Endothelial cell of umbilical vein (primary cell): ENCODE results near the gene HEPH. TPM values are rescaled to one million over a fixed set of nuclear protein-coding genes. Genes with fewer than 3 reads are reported as not detected.

Source experiments
- BruUV-seq: library from RNA; stranded (reverse); fragments of 400-500 nt; replicated peaks from 2 replicates; lab custom pipeline; 2021; lab: Mats Ljungman, UMichigan
- CTCF ChIA-PET: fragments of 300-600, 350-600 bp; sonication (Branson Sonifier 250); formaldehyde crosslinking; loops from one replicate; lab custom pipeline; 2021; ENCODE audit warnings: antibody characterized with exemption, inconsistent platforms; lab: Charles Lee
- POLR2A ChIA-PET: fragments of 300-600, 350-600 bp; sonication (Branson Sonifier 250); formaldehyde crosslinking; loops from one replicate; lab custom pipeline; 2021; ENCODE audit warnings: antibody characterized with exemption, inconsistent platforms; lab: Charles Lee
- DNase-seq: peaks from one replicate; pipeline ENCODE4 v3.0.0-alpha.2; 2011; ENCODE audit warnings: low read depth, low spot score
- FAIRE-seq: peaks from 2 replicates; lab custom pipeline; 2011; peaks lifted over from hg19 to GRCh38; lab: Jason Lieb, UNC
- H2AFZ ChIP-seq: 2 replicates; pipeline ENCODE4 v1.6.0; 2012; ENCODE audit warnings: low read depth, low read length, control low read depth, inconsistent platforms
- H3K27ac ChIP-seq: 2 replicates; pipeline ENCODE4 v1.5.1; 2011; ENCODE audit warnings: low read depth, mild to moderate bottlenecking, control low read depth, low read length, moderate library complexity; ENCODE audit not compliant: insufficient read depth
- H3K27me3 ChIP-seq, 2 experiments: 2 replicates each; pipeline versions ENCODE4 v1.6.0 to v1.6.1; 2011; ENCODE audit warnings: low read length in 2 of 2, mixed read lengths in 1 of 2; ENCODE audit not compliant: control insufficient read depth in 2 of 2, insufficient read depth in 2 of 2
- H3K36me3 ChIP-seq, 2 experiments: 2 replicates in 1 of 2; 3 replicates in 1 of 2; pipeline ENCODE4 v1.5.1; 2011; ENCODE audit warnings: low read length in 2 of 2, mild to moderate bottlenecking in 1 of 2, moderate library complexity in 1 of 2; ENCODE audit not compliant: control insufficient read depth in 2 of 2, insufficient read depth in 2 of 2; ENCODE audit errors: extremely low read depth in 1 of 2
- H3K4me1 ChIP-seq: 3 replicates; pipeline ENCODE4 v1.5.1; 2011; ENCODE audit warnings: mild to moderate bottlenecking, low read length; ENCODE audit not compliant: control insufficient read depth, insufficient read depth; ENCODE audit errors: extremely low read depth
- H3K4me2 ChIP-seq: 2 replicates; pipeline ENCODE4 v1.6.1; 2011; ENCODE audit warnings: low read length, control low read depth, mixed read lengths; ENCODE audit not compliant: insufficient read depth
- H3K4me3 ChIP-seq, 3 experiments: fragments of 200-600 bp in 1 of 3; sonication (generic), shearing (Covaris generic) in 1 of 3; replicated peaks in 1 of 3; 2 replicates each; pipeline ENCODE4 v1.5.1; 2011 to 2016; ENCODE audit warnings: control low read depth in 3 of 3, low read length in 3 of 3, mild to moderate bottlenecking in 2 of 3, inconsistent platforms in 1 of 3, low read depth in 1 of 3, moderate library complexity in 1 of 3; ENCODE audit not compliant: insufficient read depth in 1 of 3
- H3K79me2 ChIP-seq: 2 replicates; pipeline ENCODE4 v1.6.0; 2012; ENCODE audit warnings: low read length, inconsistent platforms; ENCODE audit not compliant: control insufficient read depth, insufficient read depth
- H3K9ac ChIP-seq: replicated peaks from 2 replicates; pipeline ENCODE3; 2011; ENCODE audit warnings: low read length, control low read depth; ENCODE audit not compliant: insufficient read depth; ENCODE audit errors: extremely low read depth
- H3K9me1 ChIP-seq: replicated peaks from 3 replicates; pipeline ENCODE4 v1.6.0; 2011; ENCODE audit warnings: mild to moderate bottlenecking, low read length; ENCODE audit not compliant: control insufficient read depth, insufficient read depth; ENCODE audit errors: extremely low read depth
- H3K9me3 ChIP-seq: replicated peaks from 2 replicates; pipeline ENCODE4 v1.5.1; 2012; ENCODE audit warnings: low read length, inconsistent platforms; ENCODE audit not compliant: control insufficient read depth, insufficient read depth
- H4K20me1 ChIP-seq: replicated peaks from 2 replicates; pipeline ENCODE3; 2011; ENCODE audit warnings: mild to moderate bottlenecking, low read length; ENCODE audit not compliant: control insufficient read depth, insufficient read depth; ENCODE audit errors: extremely low read depth
- EZH2 ChIP-seq: IDR thresholded peaks from 2 replicates; pipeline ENCODE4 v1.6.1; 2012; ENCODE audit warnings: borderline replicate concordance, low read depth, mild to moderate bottlenecking, moderate library complexity, low read length, inconsistent platforms; ENCODE audit not compliant: severe bottlenecking
- FOS ChIP-seq: IDR thresholded peaks from 2 replicates; pipeline ENCODE4 v1.6.1; 2011; ENCODE audit warnings: mild to moderate bottlenecking, low read length, moderate library complexity, borderline replicate concordance; ENCODE audit not compliant: insufficient read depth
- GATA2 ChIP-seq: IDR thresholded peaks from 2 replicates; pipeline ENCODE4 v1.7.0; 2011; ENCODE audit warnings: low read depth, mild to moderate bottlenecking, moderate library complexity, mixed read lengths, low read length; ENCODE audit not compliant: insufficient read length, insufficient read depth
- JUN ChIP-seq: IDR thresholded peaks from 2 replicates; pipeline ENCODE4 v1.6.1; 2011; ENCODE audit warnings: borderline replicate concordance, low read depth; ENCODE audit not compliant: insufficient read length, insufficient read depth
- MYC ChIP-seq: IDR thresholded peaks from one replicate; pipeline ENCODE4 v1.6.1; 2011; ENCODE audit warnings: mild to moderate bottlenecking, low read depth, low read length
- POLR2A ChIP-seq: IDR thresholded peaks from 2 replicates; pipeline ENCODE4 v1.6.1; 2012; ENCODE audit warnings: low read depth, mild to moderate bottlenecking, control low read depth, low read length
- POLR2AphosphoS5 ChIP-seq: IDR thresholded peaks from 2 replicates; pipeline ENCODE4 v1.6.1; 2012; ENCODE audit warnings: low read depth, mild to moderate bottlenecking, control low read depth, low read length, moderate library complexity; ENCODE audit not compliant: insufficient read depth
- dilution Hi-C: fragments of 300-500 bp; cut with MboI; formaldehyde crosslinking; loops from one replicate; pipeline ENCODE4 v1.15.0; 2019; ENCODE audit warnings: low sequenced_read_pairs; ENCODE audit not compliant: extremely low pct_ligation_motif_present
- intact Hi-C: fragments of 100-400 bp; cut with micrococcal nuclease; formaldehyde crosslinking; loops from one replicate; pipeline ENCODE4 v1.10.0; 2022
- polyA plus RNA-seq, 4 experiments: library from polyadenylated mRNA; depleted of rRNA in 3 of 4; stranded (reverse) in 3 of 4; unstranded in 1 of 4; fragments of >200 nt; gene quantifications; 2 replicates each; pipeline versions ENCODE4 v1.2.1 to v1.2.3, GENCODE V29; 2011 to 2012; ENCODE audit warnings: missing spikeins in 1 of 4
- total RNA-seq: library from RNA; stranded (reverse); gene quantifications from 2 replicates; pipeline ENCODE4 v1.2.3, GENCODE V29; 2021
- TF ChIP-seq, protein P1 (sequence below), 2 donors: IDR thresholded peaks; 1 replicate in 1 of 2; 2 replicates in 1 of 2; pipeline ENCODE4 v1.5.1; 2011; ENCODE audit warnings: low read length in 2 of 2, mild to moderate bottlenecking in 2 of 2, moderate library complexity in 2 of 2, control low read depth in 1 of 2, inconsistent platforms in 1 of 2, low read depth in 1 of 2; ENCODE audit not compliant: insufficient read depth in 1 of 2; ENCODE audit errors: extremely low read depth in 1 of 2
- TF ChIP-seq, protein P2 (sequence below): IDR thresholded peaks from 2 replicates; pipeline ENCODE4 v1.6.1; 2011; ENCODE audit not compliant: insufficient read depth, insufficient read length

Gene HEPH
- total and polyA plus RNA-seq, 2 donors (not counting 3 experiments of a cell fraction or from before 2014, with no cell fraction given) = 0.08 to 0.20 TPM

DNA sequence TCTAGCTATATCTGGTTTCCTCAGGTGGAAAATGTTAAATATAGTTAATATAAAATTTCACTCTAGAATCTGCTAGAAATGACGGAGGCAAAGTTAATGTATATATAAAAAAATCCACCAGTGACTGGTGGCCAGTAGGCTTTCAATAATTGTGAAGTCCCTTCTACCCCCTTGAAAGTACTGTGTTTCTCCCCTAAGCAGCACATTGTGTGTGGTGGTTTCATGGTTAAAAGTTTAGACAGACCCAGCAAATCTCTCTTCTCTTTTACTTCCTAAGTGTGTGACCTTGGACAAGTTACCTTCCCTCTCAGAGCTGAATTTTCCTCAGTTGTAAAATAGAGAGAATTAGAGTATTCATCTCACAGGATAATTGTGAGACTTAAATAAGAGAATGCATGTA is 600 bp upstream of the HEPH start:
- TF ChIP-seq MYC (no peak), EZH2 (no peak), GATA2 (no peak), POLR2A (no peak), FOS (no peak), JUN (no peak), POLR2AphosphoS5 (no peak)
- TF ChIP-seq, protein P1, sequence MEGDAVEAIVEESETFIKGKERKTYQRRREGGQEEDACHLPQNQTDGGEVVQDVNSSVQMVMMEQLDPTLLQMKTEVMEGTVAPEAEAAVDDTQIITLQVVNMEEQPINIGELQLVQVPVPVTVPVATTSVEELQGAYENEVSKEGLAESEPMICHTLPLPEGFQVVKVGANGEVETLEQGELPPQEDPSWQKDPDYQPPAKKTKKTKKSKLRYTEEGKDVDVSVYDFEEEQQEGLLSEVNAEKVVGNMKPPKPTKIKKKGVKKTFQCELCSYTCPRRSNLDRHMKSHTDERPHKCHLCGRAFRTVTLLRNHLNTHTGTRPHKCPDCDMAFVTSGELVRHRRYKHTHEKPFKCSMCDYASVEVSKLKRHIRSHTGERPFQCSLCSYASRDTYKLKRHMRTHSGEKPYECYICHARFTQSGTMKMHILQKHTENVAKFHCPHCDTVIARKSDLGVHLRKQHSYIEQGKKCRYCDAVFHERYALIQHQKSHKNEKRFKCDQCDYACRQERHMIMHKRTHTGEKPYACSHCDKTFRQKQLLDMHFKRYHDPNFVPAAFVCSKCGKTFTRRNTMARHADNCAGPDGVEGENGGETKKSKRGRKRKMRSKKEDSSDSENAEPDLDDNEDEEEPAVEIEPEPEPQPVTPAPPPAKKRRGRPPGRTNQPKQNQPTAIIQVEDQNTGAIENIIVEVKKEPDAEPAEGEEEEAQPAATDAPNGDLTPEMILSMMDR (IDR thresholded peaks at IDR 0.05; ENCODE audit: extremely low read depth in 1 of 2, insufficient read depth in 1 of 2, low read depth in 1 of 2, low read length in 2 of 2) = no peak
- TF ChIP-seq, protein P2, sequence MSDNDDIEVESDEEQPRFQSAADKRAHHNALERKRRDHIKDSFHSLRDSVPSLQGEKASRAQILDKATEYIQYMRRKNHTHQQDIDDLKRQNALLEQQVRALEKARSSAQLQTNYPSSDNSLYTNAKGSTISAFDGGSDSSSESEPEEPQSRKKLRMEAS = no peak
- CTCF ChIA-PET = no interaction called here
- no peak for FAIRE-seq
- Histone ChIP-seq H3K4me3 (no peak overlapping the region), H4K20me1 (no peaks in the 10 kb centered on the region), H3K9me1 (no peaks in the 10 kb centered on the region), H3K4me2 (no peak overlapping the region), H3K4me1 (no peaks in the 10 kb centered on the region), H3K27ac (no peak overlapping the region), H3K27me3 (no peaks in the 10 kb centered on the region), H3K36me3 (no peaks in the 10 kb centered on the region), H3K9ac (no peak overlapping the region), H3K79me2 (no peaks in the 10 kb centered on the region), H2AFZ (no peak overlapping the region), H3K9me3 (no peaks in the 10 kb centered on the region)
- DNase-seq = no peak
- intact Hi-C loops = no loop called here
- dilution Hi-C loops = no loop called here
- POLR2A ChIA-PET = no interaction called here
- no TSS peak for BruUV-seq
